ENCODE data around the gene ATRN.

ATRN gene

GRCh38 chr20:3563548-3564177 is 92.8 kb downstream of the ATRN start:
- CTCF ChIA-PET = interaction anchor here (0.6 to 3.7 kb wide), 37 partner anchors 8 to 1392 kb away, joined by 3 to 40 read pairs (median 4); partner anchors contain the start of gene ADISSP
- Histone ChIP-seq H3K27ac (ENCODE audit: extremely low read depth, low read depth, low read length) (no peak overlapping the region), H3K4me3 (ENCODE audit: low read depth, low read length) (no peak overlapping the region), H3K4me1 (ENCODE audit: control insufficient read depth, insufficient read depth, low read length) (no peaks in the 10 kb centered on the region), H3K9me3 (ENCODE audit: control insufficient read depth, insufficient read depth, low read depth, low read length) (no peaks in the 10 kb centered on the region), H3K36me3 (ENCODE audit: control insufficient read depth in 2 of 2, insufficient read depth in 1 of 2, low read length in 2 of 2) (peaks cover 9 to 14% of the 10 kb centered on the region in 2 experiments; a peak in 2 of 3 replicates)
- POLR2A ChIA-PET = no interaction called here
- TF ChIP-seq ZNF555 (tag by site-specific recombination; conservative IDR thresholded peaks at IDR 0.05) (no peak), ZNF621 (tag by site-specific recombination; IDR thresholded peaks at IDR 0.05) (no peak), CTCF (tag by site-specific recombination; IDR thresholded peaks at IDR 0.05) (peak; percentile 60), ZNF654 (tag by site-specific recombination; IDR thresholded peaks at IDR 0.05; ENCODE audit: low read depth) (peak; percentile 92), REST (tag by site-specific recombination; IDR thresholded peaks at IDR 0.05) (no peak)

DNA sequence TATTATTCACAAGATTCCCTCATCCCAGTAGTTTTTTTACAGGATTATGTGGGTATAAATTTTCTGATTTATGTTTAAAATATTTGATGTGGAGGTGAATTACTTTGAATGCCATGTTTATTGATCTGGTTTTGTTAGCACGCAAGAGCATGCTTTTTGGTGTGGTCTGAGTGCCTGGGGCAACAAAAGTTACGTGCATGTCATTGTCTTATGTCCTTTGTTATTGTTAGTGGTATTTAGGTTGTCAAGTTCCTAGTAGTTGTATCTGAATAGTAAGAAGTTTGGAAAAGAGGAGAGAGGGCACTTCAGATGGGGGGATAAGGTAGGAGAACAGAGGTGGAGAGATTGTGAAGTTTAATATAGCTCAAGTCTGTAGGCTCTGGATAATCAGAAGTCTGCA is 95.0 kb downstream of the ATRN start:
- CTCF ChIA-PET = interaction anchor here (0.6 to 1.6 kb wide), 3 partner anchors 22 to 145 kb away, joined by 3 to 4 read pairs (median 3); no protein-coding TSS in a partner anchor
- POLR2A ChIA-PET = no interaction called here
- peaks cover 5 to 14% of the 10 kb centered on the region in 2 experiments; a peak in 2 of 3 replicates for H3K36me3 ChIP-seq (ENCODE audit: control insufficient read depth in 2 of 2, insufficient read depth in 1 of 2, low read length in 2 of 2)
- H3K4me3 ChIP-seq (ENCODE audit: low read depth, low read length) = no peak overlapping the region
- no peak overlapping the region for H3K27ac ChIP-seq (ENCODE audit: extremely low read depth, low read depth, low read length)
- no peaks in the 10 kb centered on the region for H3K4me1 ChIP-seq (ENCODE audit: control insufficient read depth, insufficient read depth, low read length)
- H3K9me3 ChIP-seq (ENCODE audit: control insufficient read depth, insufficient read depth, low read depth, low read length) = no peaks in the 10 kb centered on the region
- TF ChIP-seq, protein P1, sequence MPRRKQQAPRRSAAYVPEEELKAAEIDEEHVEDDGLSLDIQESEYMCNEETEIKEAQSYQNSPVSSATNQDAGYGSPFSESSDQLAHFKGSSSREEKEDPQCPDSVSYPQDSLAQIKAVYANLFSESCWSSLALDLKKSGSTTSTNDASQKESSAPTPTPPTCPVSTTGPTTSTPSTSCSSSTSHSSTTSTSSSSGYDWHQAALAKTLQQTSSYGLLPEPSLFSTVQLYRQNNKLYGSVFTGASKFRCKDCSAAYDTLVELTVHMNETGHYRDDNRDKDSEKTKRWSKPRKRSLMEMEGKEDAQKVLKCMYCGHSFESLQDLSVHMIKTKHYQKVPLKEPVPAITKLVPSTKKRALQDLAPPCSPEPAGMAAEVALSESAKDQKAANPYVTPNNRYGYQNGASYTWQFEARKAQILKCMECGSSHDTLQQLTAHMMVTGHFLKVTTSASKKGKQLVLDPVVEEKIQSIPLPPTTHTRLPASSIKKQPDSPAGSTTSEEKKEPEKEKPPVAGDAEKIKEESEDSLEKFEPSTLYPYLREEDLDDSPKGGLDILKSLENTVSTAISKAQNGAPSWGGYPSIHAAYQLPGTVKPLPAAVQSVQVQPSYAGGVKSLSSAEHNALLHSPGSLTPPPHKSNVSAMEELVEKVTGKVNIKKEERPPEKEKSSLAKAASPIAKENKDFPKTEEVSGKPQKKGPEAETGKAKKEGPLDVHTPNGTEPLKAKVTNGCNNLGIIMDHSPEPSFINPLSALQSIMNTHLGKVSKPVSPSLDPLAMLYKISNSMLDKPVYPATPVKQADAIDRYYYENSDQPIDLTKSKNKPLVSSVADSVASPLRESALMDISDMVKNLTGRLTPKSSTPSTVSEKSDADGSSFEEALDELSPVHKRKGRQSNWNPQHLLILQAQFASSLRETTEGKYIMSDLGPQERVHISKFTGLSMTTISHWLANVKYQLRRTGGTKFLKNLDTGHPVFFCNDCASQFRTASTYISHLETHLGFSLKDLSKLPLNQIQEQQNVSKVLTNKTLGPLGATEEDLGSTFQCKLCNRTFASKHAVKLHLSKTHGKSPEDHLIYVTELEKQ (tag by site-specific recombination; IDR thresholded peaks at IDR 0.05; ENCODE audit: borderline replicate concordance) = no peak
- TF ChIP-seq, protein P2, sequence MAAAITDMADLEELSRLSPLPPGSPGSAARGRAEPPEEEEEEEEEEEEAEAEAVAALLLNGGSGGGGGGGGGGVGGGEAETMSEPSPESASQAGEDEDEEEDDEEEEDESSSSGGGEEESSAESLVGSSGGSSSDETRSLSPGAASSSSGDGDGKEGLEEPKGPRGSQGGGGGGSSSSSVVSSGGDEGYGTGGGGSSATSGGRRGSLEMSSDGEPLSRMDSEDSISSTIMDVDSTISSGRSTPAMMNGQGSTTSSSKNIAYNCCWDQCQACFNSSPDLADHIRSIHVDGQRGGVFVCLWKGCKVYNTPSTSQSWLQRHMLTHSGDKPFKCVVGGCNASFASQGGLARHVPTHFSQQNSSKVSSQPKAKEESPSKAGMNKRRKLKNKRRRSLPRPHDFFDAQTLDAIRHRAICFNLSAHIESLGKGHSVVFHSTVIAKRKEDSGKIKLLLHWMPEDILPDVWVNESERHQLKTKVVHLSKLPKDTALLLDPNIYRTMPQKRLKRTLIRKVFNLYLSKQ (tag by site-specific recombination; IDR thresholded peaks at IDR 0.05; ENCODE audit: borderline replicate concordance) = no peak
- TF ChIP-seq ZNF571 (tag by site-specific recombination; IDR thresholded peaks at IDR 0.05) = no peak
- TF ChIP-seq ZNF791 (tag by site-specific recombination; IDR thresholded peaks at IDR 0.05) = no peak
- TF ChIP-seq ZFP41 (tag by site-specific recombination; IDR thresholded peaks at IDR 0.05; ENCODE audit: borderline replicate concordance) = no peak
- TF ChIP-seq ZNF404 (tag by site-specific recombination; IDR thresholded peaks at IDR 0.05) = no peak
- TF ChIP-seq ZNF529 (tag by site-specific recombination; IDR thresholded peaks at IDR 0.05; ENCODE audit: insufficient replicate concordance) = no peak
- TF ChIP-seq ZSCAN4 (tag by site-specific recombination; IDR thresholded peaks at IDR 0.05) = no peak
